GM18508 (cell line): ENCODE results near the gene GDF15.
"Not testable (repeated sequence)": the region's sequence is repeated elsewhere in the genome, so short reads cannot be mapped to it uniquely, and the experiment has no call there.

ENCODE experiments used
- ATAC-seq: cut with Tn5 transposase; IDR thresholded peaks from one replicate; pipeline ENCODE4 v1.9.1; 2021; ENCODE audit warnings: moderate number of reproducible peaks; ENCODE audit not compliant: insufficient read depth, unreplicated experiment

Gene GDF15

GRCh38 chr19:18385675-18386542 lies at the start of gene GDF15:
TSS of gene GDF15 (plus strand) at chr19:18386158. CDS start at chr19:18386190, 32 bp downstream.
- no peak for ATAC-seq

- no peak for ATAC-seq
Measured at GRCh38 chr19:18338541-18338940, 47.4 kb upstream of the GDF15 start.

GRCh38 chr19:18339723-18340122 lies 46.2 kb upstream of the GDF15 start:
- no peak for ATAC-seq

- ATAC-seq, result no peak
Measured at GRCh38 chr19:18340190-18340989, 45.6 kb upstream of the GDF15 start, which contains the start of gene PGPEP1. TSS of gene PGPEP1 (plus strand) at chr19:18340598. CDS start at chr19:18340682, 84 bp downstream.

GRCh38 chr19:18340990-18341868 lies 44.7 kb upstream of the GDF15 start:
- no peak for ATAC-seq

- ATAC-seq, result no peak
Measured at GRCh38 chr19:18342090-18342632, 43.8 kb upstream of the GDF15 start.

GRCh38 chr19:18344582-18344950 lies 41.4 kb upstream of the GDF15 start:
- ATAC-seq, result no peak

- no peak for ATAC-seq
Measured at GRCh38 chr19:18345296-18345695, 40.7 kb upstream of the GDF15 start.

- ATAC-seq, result no peak
Measured at GRCh38 chr19:18346091-18346490, 39.9 kb upstream of the GDF15 start.

GRCh38 chr19:18348171-18348570 lies 37.8 kb upstream of the GDF15 start:
- ATAC-seq, result no peak

GRCh38 chr19:18348818-18349339 lies 37.1 kb upstream of the GDF15 start:
- not testable (repeated sequence) for ATAC-seq

- ATAC-seq, result no peak
Measured at GRCh38 chr19:18349524-18350128, 36.3 kb upstream of the GDF15 start.

GRCh38 chr19:18350490-18350889 lies 35.5 kb upstream of the GDF15 start:
- no peak for ATAC-seq

- ATAC-seq, result no peak
Measured at GRCh38 chr19:18351544-18351943, 34.4 kb upstream of the GDF15 start.

- ATAC-seq, result no peak
Measured at GRCh38 chr19:18353378-18354005, 32.5 kb upstream of the GDF15 start.

- not testable (repeated sequence) for ATAC-seq
Measured at GRCh38 chr19:18354743-18355142, 31.2 kb upstream of the GDF15 start.

GRCh38 chr19:18357041-18357440 lies 28.9 kb upstream of the GDF15 start:
- no peak for ATAC-seq

GRCh38 chr19:18361646-18362045 lies 24.3 kb upstream of the GDF15 start:
- ATAC-seq, result no peak
